Suprapubic skin (tissue), 4 donors: ENCODE measurements around the gene ARSB. TPM values are rescaled to one million over a fixed set of nuclear protein-coding genes. Genes with fewer than 3 reads are reported as not detected.

Experiments used
- DNase-seq, 2 donors: peaks; one replicate each; pipeline ENCODE4 v3.0.0-alpha.2; 2019; ENCODE audit warnings: low spot score in 2 of 2
- H3K27ac ChIP-seq: fragments of 200-600 bp; sonication (generic); one replicate; pipeline ENCODE4 v1.5.1; 2019
- H3K27me3 ChIP-seq: fragments of 200-600 bp; sonication (generic); one replicate; pipeline ENCODE4 v1.5.1; 2019
- H3K36me3 ChIP-seq: fragments of 200-600 bp; sonication (generic); one replicate; pipeline ENCODE4 v1.5.1; 2019
- H3K4me1 ChIP-seq: fragments of 200-600 bp; sonication (generic); one replicate; pipeline ENCODE4 v1.5.1; 2019
- H3K4me3 ChIP-seq: fragments of 200-600 bp; sonication (generic); one replicate; pipeline ENCODE4 v1.5.1; 2019; ENCODE audit warnings: mild to moderate bottlenecking
- H3K9me3 ChIP-seq: fragments of 200-600 bp; sonication (generic); one replicate; pipeline ENCODE4 v1.5.1; 2019
- CTCF ChIP-seq, 2 donors: fragments of 200-600 bp in 1 of 2; fragments of 450-650 bp in 1 of 2; sonication (generic) in 1 of 2; IDR thresholded peaks; one replicate each; pipeline ENCODE4 v1.5.1; 2016 to 2019; ENCODE audit warnings: antibody characterized with exemption in 2 of 2, mild to moderate bottlenecking in 1 of 2, moderate library complexity in 1 of 2
- EP300 ChIP-seq: sonication (generic); formaldehyde crosslinking; IDR thresholded peaks from one replicate; pipeline ENCODE4 v1.6.1; 2017; ENCODE audit warnings: antibody characterized with exemption
- POLR2A ChIP-seq, 2 donors: fragments of 450-650 bp; IDR thresholded peaks; one replicate each; pipeline ENCODE4 v1.6.1; 2017; ENCODE audit warnings: antibody characterized with exemption in 2 of 2, mild to moderate bottlenecking in 2 of 2, moderate library complexity in 2 of 2
- POLR2AphosphoS5 ChIP-seq, 3 donors: sonication (generic); formaldehyde crosslinking; IDR thresholded peaks; one replicate each; pipeline ENCODE4 v1.6.1; 2017; ENCODE audit warnings: antibody characterized with exemption in 3 of 3
- whole genome bisulfite sequencing: methylation state at CpG from one replicate; pipeline ENCODE4 v1.1.5; 2018; 5-methylcytosine and 5-hydroxymethylcytosine counted together
- total RNA-seq, 4 donors: library from RNA; depleted of rRNA; stranded (reverse); fragments of >200 nt; gene quantifications; one replicate each; pipeline ENCODE4 v1.1.0, GENCODE V29; 2016

Gene ARSB
- total RNA-seq, 4 donors from 2014 or later, result 3.1 to 5.1 (median 3.4) TPM

- TF ChIP-seq EP300, result no peak
- no peak for TF ChIP-seq POLR2A (IDR thresholded peaks at IDR 0.05)
- TF ChIP-seq POLR2AphosphoS5 (IDR thresholded peaks at IDR 0.05), result no peak
- no peak for TF ChIP-seq CTCF (IDR thresholded peaks at IDR 0.05)
- no peak for DNase-seq
- Histone ChIP-seq H3K9me3 (no peaks in the 10 kb centered on the region), H3K4me3 (no peak overlapping the region), H3K36me3 (no peaks in the 10 kb centered on the region), H3K27me3 (no peaks in the 10 kb centered on the region), H3K4me1 (peaks cover 4% of the 10 kb centered on the region), H3K27ac (no peak overlapping the region)
- WGBS, result 57% methylated on average over 2 of the region's 2 CpGs
Observed at GRCh38 chr5:78755822-78756429, 229.2 kb downstream of the ARSB start.

- H3K9me3 ChIP-seq, result no peaks in the 10 kb centered on the region
- H3K36me3 ChIP-seq, result no peaks in the 10 kb centered on the region
- WGBS, result 65% methylated on average over 2 of the region's 2 CpGs
- TF ChIP-seq POLR2A (IDR thresholded peaks at IDR 0.05) (no peak), POLR2AphosphoS5 (IDR thresholded peaks at IDR 0.05) (no peak), EP300 (no peak), CTCF (IDR thresholded peaks at IDR 0.05) (no peak)
- H3K4me1 ChIP-seq, result peaks cover 4% of the 10 kb centered on the region
- no peak for DNase-seq
- H3K27me3 ChIP-seq, result no peaks in the 10 kb centered on the region
- no peak overlapping the region for H3K4me3 ChIP-seq
- H3K27ac ChIP-seq, result no peak overlapping the region
Observed at GRCh38 chr5:78754655-78755054, 230.5 kb downstream of the ARSB start.

GRCh38 chr5:78753093-78753531 lies 232.0 kb downstream of the ARSB start:
- Histone ChIP-seq H3K4me1 (peaks cover 4% of the 10 kb centered on the region), H3K27me3 (no peaks in the 10 kb centered on the region), H3K36me3 (no peaks in the 10 kb centered on the region), H3K9me3 (no peaks in the 10 kb centered on the region), H3K27ac (no peak overlapping the region), H3K4me3 (no peak overlapping the region)
- TF ChIP-seq POLR2A (IDR thresholded peaks at IDR 0.05), result no peak
- WGBS, result 80% methylated on average over 4 of the region's 4 CpGs
- DNase-seq, result no peak

GRCh38 chr5:78751872-78752271 lies 233.2 kb downstream of the ARSB start:
- no peak overlapping the region for H3K4me3 ChIP-seq
- H3K27me3 ChIP-seq, result no peaks in the 10 kb centered on the region
- TF ChIP-seq EP300 (no peak), POLR2AphosphoS5 (IDR thresholded peaks at IDR 0.05) (no peak), POLR2A (IDR thresholded peaks at IDR 0.05) (no peak), CTCF (IDR thresholded peaks at IDR 0.05) (no peak)
- no peak overlapping the region for H3K27ac ChIP-seq
- H3K36me3 ChIP-seq, result no peaks in the 10 kb centered on the region
- 83% methylated on average over 1 of the region's 1 CpG for WGBS
- peaks cover 10% of the 10 kb centered on the region for H3K4me1 ChIP-seq
- no peak for DNase-seq
- no peaks in the 10 kb centered on the region for H3K9me3 ChIP-seq

- H3K27ac ChIP-seq, result no peak overlapping the region
- TF ChIP-seq CTCF (IDR thresholded peaks at IDR 0.05) (no peak), EP300 (no peak), POLR2A (IDR thresholded peaks at IDR 0.05) (no peak), POLR2AphosphoS5 (IDR thresholded peaks at IDR 0.05) (no peak)
- H3K9me3 ChIP-seq, result no peaks in the 10 kb centered on the region
- DNase-seq, result no peak
- 68% methylated on average over 2 of the region's 2 CpGs for WGBS
- H3K27me3 ChIP-seq, result no peaks in the 10 kb centered on the region
- H3K36me3 ChIP-seq, result no peaks in the 10 kb centered on the region
- no peak overlapping the region for H3K4me3 ChIP-seq
- peaks cover 7% of the 10 kb centered on the region for H3K4me1 ChIP-seq
Observed at GRCh38 chr5:78750281-78750680, 234.8 kb downstream of the ARSB start.
